ENCODE data around the gene UQCR11. TPM values are rescaled to one million over a fixed set of nuclear protein-coding genes. Genes with fewer than 3 reads are reported as not detected.

The UQCR11 gene
- polyA plus RNA-seq, 4 donors = 98.3 to 185 (median 125) TPM

GRCh38 chr19:1592755-1593500 is 12.3 kb downstream of the UQCR11 start, which contains the start of gene MBD3:
Gene MBD3, minus strand, starts transcription at chr19:1592865. Its CDS starts 234 bp downstream, at chr19:1592631.
- peak in 3 of 4 donors; percentile 82 to 90 (median 83) for DNase-seq (ENCODE audit: low read depth in 4 of 4, low spot score in 2 of 4)

GRCh38 chr19:1592024-1592754 is 13.1 kb downstream of the UQCR11 start:
- DNase-seq (ENCODE audit: low read depth in 4 of 4, low spot score in 2 of 4) = peak in 3 of 4 donors; percentile 68 to 73 (median 69)

GRCh38 chr19:1591421-1592023 is 13.7 kb downstream of the UQCR11 start:
- no peak for DNase-seq (ENCODE audit: low read depth in 4 of 4, low spot score in 2 of 4)

GRCh38 chr19:1590641-1591397 is 14.4 kb downstream of the UQCR11 start:
- no peak for DNase-seq (ENCODE audit: low read depth in 4 of 4, low spot score in 2 of 4)

GRCh38 chr19:1587872-1588271 is 17.4 kb downstream of the UQCR11 start:
- no peak for DNase-seq (ENCODE audit: low read depth in 4 of 4, low spot score in 2 of 4)

- no peak for DNase-seq (ENCODE audit: low read depth in 4 of 4, low spot score in 2 of 4)
Observed at GRCh38 chr19:1585243-1585580, 20.1 kb downstream of the UQCR11 start.

- DNase-seq (ENCODE audit: low read depth in 4 of 4, low spot score in 2 of 4) = no peak
Observed at GRCh38 chr19:1584500-1585242, 20.6 kb downstream of the UQCR11 start.

- DNase-seq (ENCODE audit: low read depth in 4 of 4, low spot score in 2 of 4) = no peak
Observed at GRCh38 chr19:1582201-1582600, 23.1 kb downstream of the UQCR11 start.

- DNase-seq (ENCODE audit: low read depth in 4 of 4, low spot score in 2 of 4) = no peak
Observed at GRCh38 chr19:1580957-1581356, 24.3 kb downstream of the UQCR11 start.

GRCh38 chr19:1580382-1580781 is 24.9 kb downstream of the UQCR11 start:
- no peak for DNase-seq (ENCODE audit: low read depth in 4 of 4, low spot score in 2 of 4)

- no peak for DNase-seq (ENCODE audit: low read depth in 4 of 4, low spot score in 2 of 4)
Observed at GRCh38 chr19:1579222-1579621, 26.0 kb downstream of the UQCR11 start.

GRCh38 chr19:1577929-1578618 is 27.2 kb downstream of the UQCR11 start:
- DNase-seq (ENCODE audit: low read depth in 4 of 4, low spot score in 2 of 4) = no peak

- DNase-seq (ENCODE audit: low read depth in 4 of 4, low spot score in 2 of 4) = no peak
Observed at GRCh38 chr19:1577090-1577928, 28.0 kb downstream of the UQCR11 start.

GRCh38 chr19:1576242-1577089 is 28.8 kb downstream of the UQCR11 start:
- no peak for DNase-seq (ENCODE audit: low read depth in 4 of 4, low spot score in 2 of 4)

- DNase-seq (ENCODE audit: low read depth in 4 of 4, low spot score in 2 of 4) = no peak
Observed at GRCh38 chr19:1575323-1576241, 29.7 kb downstream of the UQCR11 start.

GRCh38 chr19:1574354-1575136 is 30.7 kb downstream of the UQCR11 start:
- no peak for DNase-seq (ENCODE audit: low read depth in 4 of 4, low spot score in 2 of 4)
